GM06990 (cell line): ENCODE data around the gene ARHGAP20.

Source experiments
- DNase-seq: peaks from one replicate; pipeline ENCODE4 v3.0.0-alpha.2; 2011; ENCODE audit not compliant: insufficient read length; ENCODE audit errors: extremely low read depth
- H3K27me3 ChIP-seq: replicated peaks from 2 replicates; pipeline ENCODE4 v1.6.0; 2011; ENCODE audit warnings: low read length; ENCODE audit not compliant: control insufficient read depth, insufficient read depth
- H3K36me3 ChIP-seq: 2 replicates; pipeline ENCODE4 v1.5.1; 2011; ENCODE audit warnings: low read length; ENCODE audit not compliant: control insufficient read depth, insufficient read depth
- H3K4me3 ChIP-seq: replicated peaks from 2 replicates; pipeline ENCODE4 v1.5.1; 2011; ENCODE audit warnings: low read depth, mild to moderate bottlenecking, control low read depth, low read length
- TF ChIP-seq, protein P1 (sequence below): IDR thresholded peaks from 2 replicates; pipeline ENCODE4 v1.5.1; 2011; ENCODE audit warnings: low read length, control low read depth, mild to moderate bottlenecking, inconsistent platforms; ENCODE audit not compliant: insufficient read depth, poor library complexity, severe bottlenecking

The ARHGAP20 gene

DNA sequence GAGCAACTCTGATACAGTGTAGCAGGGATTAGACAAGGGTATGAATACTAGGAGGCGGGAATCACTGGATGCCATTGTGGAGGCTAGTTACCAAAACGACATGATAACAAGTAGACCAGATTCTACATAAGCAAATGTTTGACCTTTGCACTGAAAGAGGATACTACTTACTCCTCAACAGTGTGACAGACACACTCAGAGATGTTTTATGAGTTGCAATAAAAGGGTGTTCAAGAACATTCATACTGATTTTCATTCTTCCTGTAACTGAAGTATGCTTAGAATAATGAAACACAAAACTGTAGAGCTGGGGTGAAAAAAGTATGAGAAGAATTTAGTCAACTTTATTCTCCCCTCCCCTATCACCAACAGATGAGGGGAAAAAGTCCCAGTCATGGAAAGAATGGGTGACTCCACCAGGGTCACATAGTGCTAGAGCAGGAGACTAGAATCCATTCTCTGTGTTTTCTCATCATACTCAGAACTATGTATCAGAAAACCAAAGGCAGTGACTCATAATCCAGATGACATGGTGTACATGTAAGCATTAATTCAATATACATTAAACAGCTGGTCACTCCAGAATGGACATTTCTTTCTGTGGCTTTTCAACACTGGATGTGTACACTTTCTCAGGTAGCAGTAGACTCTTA, 32.8 kb downstream of the ARHGAP20 start:
- no peak overlapping the region for H3K4me3 ChIP-seq
- H3K36me3 ChIP-seq, result no peaks in the 10 kb centered on the region
- TF ChIP-seq, protein P1, sequence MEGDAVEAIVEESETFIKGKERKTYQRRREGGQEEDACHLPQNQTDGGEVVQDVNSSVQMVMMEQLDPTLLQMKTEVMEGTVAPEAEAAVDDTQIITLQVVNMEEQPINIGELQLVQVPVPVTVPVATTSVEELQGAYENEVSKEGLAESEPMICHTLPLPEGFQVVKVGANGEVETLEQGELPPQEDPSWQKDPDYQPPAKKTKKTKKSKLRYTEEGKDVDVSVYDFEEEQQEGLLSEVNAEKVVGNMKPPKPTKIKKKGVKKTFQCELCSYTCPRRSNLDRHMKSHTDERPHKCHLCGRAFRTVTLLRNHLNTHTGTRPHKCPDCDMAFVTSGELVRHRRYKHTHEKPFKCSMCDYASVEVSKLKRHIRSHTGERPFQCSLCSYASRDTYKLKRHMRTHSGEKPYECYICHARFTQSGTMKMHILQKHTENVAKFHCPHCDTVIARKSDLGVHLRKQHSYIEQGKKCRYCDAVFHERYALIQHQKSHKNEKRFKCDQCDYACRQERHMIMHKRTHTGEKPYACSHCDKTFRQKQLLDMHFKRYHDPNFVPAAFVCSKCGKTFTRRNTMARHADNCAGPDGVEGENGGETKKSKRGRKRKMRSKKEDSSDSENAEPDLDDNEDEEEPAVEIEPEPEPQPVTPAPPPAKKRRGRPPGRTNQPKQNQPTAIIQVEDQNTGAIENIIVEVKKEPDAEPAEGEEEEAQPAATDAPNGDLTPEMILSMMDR, result no peak
- no peaks in the 10 kb centered on the region for H3K27me3 ChIP-seq
- no peak for DNase-seq

DNA sequence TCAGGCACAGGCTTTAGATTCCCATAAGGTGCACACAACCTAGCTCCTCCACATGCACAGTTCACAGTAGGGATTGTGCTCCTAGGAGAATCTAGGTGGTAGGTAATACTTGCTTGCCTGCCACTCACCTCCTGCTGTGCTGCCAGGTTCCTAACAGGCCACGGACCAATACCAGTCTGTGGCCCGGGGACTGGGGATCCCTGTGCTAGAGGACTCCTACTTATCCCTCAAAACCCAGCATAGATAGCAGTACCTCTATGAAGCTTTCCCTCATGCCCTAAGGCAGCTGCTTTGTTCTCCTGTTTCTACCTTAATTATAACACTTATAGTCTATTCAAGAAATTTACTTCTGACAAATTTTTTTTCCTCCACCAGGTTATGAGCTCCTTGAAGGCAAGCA, 36.7 kb downstream of the ARHGAP20 start:
- Histone ChIP-seq H3K36me3 (no peaks in the 10 kb centered on the region), H3K27me3 (no peaks in the 10 kb centered on the region), H3K4me3 (no peak overlapping the region)
- no peak for DNase-seq
- TF ChIP-seq, protein P1, result no peak

DNA sequence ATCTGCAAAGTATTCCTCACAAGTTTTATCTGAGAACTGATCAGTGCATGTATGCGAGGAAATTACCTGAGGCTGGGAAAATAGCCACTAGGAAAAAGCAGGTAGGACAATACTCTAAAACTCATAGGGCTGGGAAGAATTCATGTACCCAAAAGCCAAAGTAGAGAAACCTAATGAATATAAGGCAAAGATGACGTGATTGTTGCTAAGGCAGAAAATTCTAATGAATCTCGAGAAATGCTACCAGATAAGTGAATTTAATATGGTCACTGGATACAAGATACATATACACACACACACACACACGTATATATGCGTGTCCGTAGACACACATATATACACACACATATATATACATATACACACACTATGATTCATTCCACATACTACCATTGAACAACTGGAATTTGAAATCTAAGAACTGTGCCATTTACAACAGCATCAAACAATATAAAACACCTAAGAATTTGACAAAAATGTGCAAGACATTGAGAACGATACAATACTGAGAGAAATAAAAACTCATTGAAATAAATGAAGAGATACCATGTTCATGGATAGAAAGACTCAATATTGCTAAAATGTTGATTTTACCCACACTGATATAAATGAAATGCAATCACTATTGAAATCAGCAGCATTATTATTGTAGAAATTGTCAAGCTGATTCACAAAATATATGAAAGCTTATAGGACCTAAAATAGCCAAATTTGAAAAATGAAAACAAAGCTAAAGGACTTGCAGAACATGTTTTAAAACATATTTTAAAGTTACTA, 46.4 kb downstream of the ARHGAP20 start:
- no peaks in the 10 kb centered on the region for H3K36me3 ChIP-seq
- TF ChIP-seq, protein P1, result no peak
- no peak for DNase-seq
- H3K27me3 ChIP-seq, result no peaks in the 10 kb centered on the region
- H3K4me3 ChIP-seq, result no peak overlapping the region

DNA sequence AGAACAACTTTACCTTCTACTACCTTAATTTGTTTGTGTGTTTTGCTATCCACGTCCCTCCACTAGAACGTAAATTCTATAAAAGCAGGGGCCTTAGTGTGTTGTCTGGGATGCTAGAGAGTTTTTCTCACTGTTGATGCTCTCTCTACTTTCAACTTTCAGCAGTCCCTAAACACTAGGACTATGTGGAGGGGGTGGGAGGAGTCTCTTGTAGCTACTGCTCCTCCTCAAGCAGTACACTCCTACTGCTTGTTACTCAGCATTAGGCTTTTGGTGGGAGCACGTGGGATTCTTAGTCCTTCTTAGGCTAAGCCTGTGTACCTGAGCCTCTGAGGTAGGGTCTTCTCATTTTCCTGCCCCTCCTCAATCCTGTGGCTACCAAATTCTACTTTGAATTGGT, 56.3 kb downstream of the ARHGAP20 start:
- DNase-seq, result no peak
- Histone ChIP-seq H3K27me3 (no peaks in the 10 kb centered on the region), H3K36me3 (no peaks in the 10 kb centered on the region), H3K4me3 (no peak overlapping the region)
- TF ChIP-seq, protein P1, result no peak

DNA sequence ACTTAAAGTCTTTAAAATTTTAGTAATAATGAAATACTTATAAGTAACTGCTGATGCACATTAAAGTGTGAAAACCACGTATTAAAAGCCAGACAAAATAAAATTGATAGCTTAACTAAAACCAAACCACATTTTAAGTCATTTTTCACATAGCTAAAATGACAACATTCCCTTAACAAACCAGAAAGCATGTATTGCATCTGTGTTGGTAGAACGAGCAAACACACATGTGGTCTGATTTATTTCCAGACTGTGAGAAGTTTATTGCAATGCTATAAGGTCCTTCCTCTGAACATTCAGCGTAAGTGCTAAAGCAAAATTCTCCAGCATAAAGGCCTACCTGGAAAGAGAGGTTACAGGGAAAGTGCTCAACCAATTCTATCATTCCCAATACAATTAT, 57.8 kb downstream of the ARHGAP20 start:
- H3K27me3 ChIP-seq, result no peaks in the 10 kb centered on the region
- TF ChIP-seq, protein P1, result no peak
- DNase-seq, result no peak

DNA sequence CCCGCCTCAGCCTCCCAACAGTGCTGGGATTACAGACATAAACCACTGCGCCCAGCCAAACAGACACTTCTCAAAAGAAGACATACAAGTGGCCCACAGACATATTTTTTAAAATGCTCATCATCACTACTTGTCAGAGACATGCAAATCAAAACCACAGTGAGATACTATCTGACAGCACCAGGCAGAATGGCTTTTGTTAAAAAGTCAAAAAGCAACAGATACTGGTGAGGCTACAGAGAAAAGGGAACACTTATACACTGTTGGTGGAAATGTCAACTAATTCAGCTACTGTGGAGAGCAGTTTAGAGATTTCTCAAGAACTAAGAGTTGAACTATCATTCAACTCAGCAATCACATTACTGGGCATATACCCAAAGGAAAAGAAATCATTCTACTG, 67.0 kb downstream of the ARHGAP20 start:
- no peak overlapping the region for H3K4me3 ChIP-seq
- TF ChIP-seq, protein P1, result no peak
- no peaks in the 10 kb centered on the region for H3K36me3 ChIP-seq
- no peak for DNase-seq
- no peaks in the 10 kb centered on the region for H3K27me3 ChIP-seq

More for the DNA sequence above, 57.8 kb downstream of the ARHGAP20 start:
- Histone ChIP-seq H3K4me3 (no peak overlapping the region), H3K36me3 (no peaks in the 10 kb centered on the region)
